Lower lobe of right lung (tissue), 2 donors: ENCODE results near the gene MAT2A. TPM values are rescaled to one million over a fixed set of nuclear protein-coding genes. Genes with fewer than 3 reads are reported as not detected.

Experiments used
- ATAC-seq, 2 donors: fragments of 200-7000 bp; cut with Tn5 transposase; one replicate each; pipeline ENCODE4 v1.9.1; 2020 to 2022; ENCODE audit warnings: mild to moderate bottlenecking in 2 of 2, moderate library complexity in 2 of 2
- DNase-seq: peaks from one replicate; pipeline ENCODE4 v3.0.0-alpha.2; 2020
- H3K27ac ChIP-seq: fragments of 200-600 bp; one replicate; pipeline ENCODE4 v1.8.0; 2022
- H3K27me3 ChIP-seq: fragments of 200-600 bp; one replicate; pipeline ENCODE4 v1.8.0; 2022; ENCODE audit warnings: low read depth
- H3K36me3 ChIP-seq: fragments of 200-600 bp; one replicate; pipeline ENCODE4 v1.8.0; 2022; ENCODE audit warnings: mild to moderate bottlenecking
- H3K4me1 ChIP-seq: fragments of 200-600 bp; one replicate; pipeline ENCODE4 v1.8.0; 2022
- H3K4me3 ChIP-seq: fragments of 200-600 bp; one replicate; pipeline ENCODE4 v1.8.0; 2022; ENCODE audit warnings: mild to moderate bottlenecking
- H3K9me3 ChIP-seq: fragments of 200-600 bp; one replicate; pipeline ENCODE4 v1.8.0; 2022
- intact Hi-C: fragments of 100-400 bp; cut with DNase I; formaldehyde crosslinking; loops from one replicate; pipeline ENCODE4 v1.11.0; 2022
- total RNA-seq: library from RNA; stranded (reverse); fragmentation: NEBNext Ultra II Directional; extraction: Animal tissue kit (Norgen Biotek cat#: 25700); gene quantifications from one replicate; pipeline ENCODE4 v1.2.1, GENCODE V29; 2021
- TF ChIP-seq, protein P1 (sequence below): fragments of 200-600 bp; IDR thresholded peaks from one replicate; pipeline ENCODE4 v1.8.0; 2022; ENCODE audit warnings: antibody characterized with exemption, mild to moderate bottlenecking
- donor health status: DM: no; HTN: yes; CAD: no; lungs with severe emphysema.

The MAT2A gene
- total RNA-seq, 1 donor from 2014 or later = 183 TPM

- no peaks in the 10 kb centered on the region for H3K27me3 ChIP-seq
- DNase-seq = peak; percentile 34
- H3K36me3 ChIP-seq = peaks cover 24% of the 10 kb centered on the region
- no peaks in the 10 kb centered on the region for H3K9me3 ChIP-seq
- ATAC-seq = no peak
- TF ChIP-seq, protein P1, sequence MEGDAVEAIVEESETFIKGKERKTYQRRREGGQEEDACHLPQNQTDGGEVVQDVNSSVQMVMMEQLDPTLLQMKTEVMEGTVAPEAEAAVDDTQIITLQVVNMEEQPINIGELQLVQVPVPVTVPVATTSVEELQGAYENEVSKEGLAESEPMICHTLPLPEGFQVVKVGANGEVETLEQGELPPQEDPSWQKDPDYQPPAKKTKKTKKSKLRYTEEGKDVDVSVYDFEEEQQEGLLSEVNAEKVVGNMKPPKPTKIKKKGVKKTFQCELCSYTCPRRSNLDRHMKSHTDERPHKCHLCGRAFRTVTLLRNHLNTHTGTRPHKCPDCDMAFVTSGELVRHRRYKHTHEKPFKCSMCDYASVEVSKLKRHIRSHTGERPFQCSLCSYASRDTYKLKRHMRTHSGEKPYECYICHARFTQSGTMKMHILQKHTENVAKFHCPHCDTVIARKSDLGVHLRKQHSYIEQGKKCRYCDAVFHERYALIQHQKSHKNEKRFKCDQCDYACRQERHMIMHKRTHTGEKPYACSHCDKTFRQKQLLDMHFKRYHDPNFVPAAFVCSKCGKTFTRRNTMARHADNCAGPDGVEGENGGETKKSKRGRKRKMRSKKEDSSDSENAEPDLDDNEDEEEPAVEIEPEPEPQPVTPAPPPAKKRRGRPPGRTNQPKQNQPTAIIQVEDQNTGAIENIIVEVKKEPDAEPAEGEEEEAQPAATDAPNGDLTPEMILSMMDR = no peak
- peak overlapping the region; percentile 92 for H3K27ac ChIP-seq
- peak overlapping the region; percentile 8 for H3K4me3 ChIP-seq
- intact Hi-C loops = no loop called here
- peaks cover 73% of the 10 kb centered on the region for H3K4me1 ChIP-seq
These were observed 41.2 kb downstream of the MAT2A start for GRCh38 chr2:85580206-85580605.

DNA sequence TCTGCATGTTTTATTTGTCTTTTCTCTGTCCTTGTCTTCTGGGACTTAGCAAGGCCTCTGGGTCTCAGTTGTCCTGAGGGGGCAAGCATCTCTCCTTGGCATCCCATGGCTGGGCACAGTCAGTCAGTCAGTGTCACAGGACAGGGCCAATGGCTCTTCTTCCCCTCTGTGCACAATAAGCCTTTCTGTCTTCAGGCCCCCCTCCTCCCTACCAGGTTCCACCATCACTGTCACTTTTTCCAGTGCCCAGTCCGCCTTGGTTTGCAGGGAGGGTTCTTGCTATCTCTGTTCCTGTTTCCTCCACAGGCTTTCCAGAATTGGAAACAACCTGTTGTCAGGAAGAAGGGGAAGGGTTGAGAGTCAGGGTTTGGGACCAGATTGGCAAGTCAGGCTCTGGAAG lies 43.5 kb downstream of the MAT2A start:
- no peak for DNase-seq
- TF ChIP-seq, protein P1 = no peak
- Histone ChIP-seq H3K4me1 (peaks cover 75% of the 10 kb centered on the region), H3K4me3 (no peak overlapping the region), H3K9me3 (no peaks in the 10 kb centered on the region), H3K27ac (peak overlapping the region; percentile 95), H3K27me3 (no peaks in the 10 kb centered on the region), H3K36me3 (peaks cover 24% of the 10 kb centered on the region)
- intact Hi-C loops = no loop called here
- ATAC-seq = no peak

DNA sequence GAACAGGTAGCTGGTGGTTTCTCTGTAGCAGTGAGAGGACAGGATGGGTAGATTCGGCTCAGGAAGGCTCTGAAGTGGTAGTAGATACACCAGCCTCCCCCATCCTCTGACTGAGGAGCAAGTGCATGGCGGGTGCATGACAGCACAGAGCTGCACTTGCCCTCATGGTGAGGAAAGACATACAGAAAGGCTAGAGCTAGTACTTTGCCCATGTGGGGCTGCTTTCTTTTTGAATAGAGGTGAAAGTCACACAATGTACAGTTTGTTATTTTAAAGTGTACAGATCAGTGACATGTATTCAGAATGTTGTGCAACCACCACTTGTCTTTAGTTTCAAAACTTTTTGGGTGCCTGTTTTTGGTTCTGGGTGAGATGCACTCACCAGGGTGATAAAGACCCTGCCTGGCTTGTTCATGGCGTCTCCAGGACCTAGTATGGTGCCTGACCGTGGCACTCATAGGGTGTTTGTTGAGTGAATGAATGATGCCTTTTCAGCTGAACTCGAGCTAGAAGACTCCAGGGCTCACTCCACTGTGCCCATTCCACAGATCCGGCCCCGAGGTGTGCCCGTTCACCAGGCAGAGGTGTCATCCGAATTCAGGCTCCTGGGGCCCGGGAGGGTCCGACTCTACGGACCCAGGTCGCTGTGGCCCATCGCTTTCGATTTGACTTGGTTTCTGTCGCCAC lies 44.8 kb downstream of the MAT2A start:
- Histone ChIP-seq H3K36me3 (peaks cover 24% of the 10 kb centered on the region), H3K9me3 (no peaks in the 10 kb centered on the region), H3K27me3 (no peaks in the 10 kb centered on the region), H3K4me1 (peaks cover 83% of the 10 kb centered on the region), H3K27ac (peak overlapping the region; percentile 95), H3K4me3 (peak overlapping the region; percentile 77)
- DNase-seq (no peak), ATAC-seq (peak in 1 of 2 donors; percentile 2)
- TF ChIP-seq, protein P1 = no peak
- intact Hi-C loops = no loop called here

DNA sequence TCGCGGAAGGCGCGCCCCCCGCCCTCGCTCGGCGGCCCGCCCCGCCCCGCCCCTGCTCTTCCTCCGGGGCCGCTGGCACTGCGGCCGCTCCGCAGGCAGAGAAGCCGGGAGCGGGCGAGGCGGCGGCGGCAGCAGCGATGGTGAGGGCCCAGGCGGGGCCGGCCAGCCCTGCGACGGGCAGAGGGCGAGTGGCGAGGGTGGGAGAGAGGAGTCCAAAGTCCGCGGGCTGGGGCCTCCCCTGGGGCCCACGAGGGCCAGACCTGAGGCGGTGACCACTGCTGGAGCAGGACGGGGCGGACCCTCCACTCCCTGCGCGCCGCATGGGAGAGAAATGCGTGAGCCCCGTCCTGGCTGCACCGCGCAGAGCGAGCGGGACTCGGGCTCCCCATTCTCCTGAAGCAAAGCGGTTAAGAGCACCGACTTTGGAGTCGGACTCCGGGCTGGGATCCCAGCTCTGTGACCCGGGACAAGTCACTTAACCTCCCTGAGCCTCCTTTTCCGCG lies 45.4 kb downstream of the MAT2A start, which contains the start of gene VAMP5:
VAMP5 (plus strand) TSS at position 78 of the 503 bp plus-strand sequence; CDS start at position 138, 60 bp downstream.
- peaks cover 83% of the 10 kb centered on the region for H3K4me1 ChIP-seq
- peak within 1 kb of the TSS; percentile 77 for H3K4me3 ChIP-seq
- ATAC-seq = peak; percentile 48 to 49
- H3K36me3 ChIP-seq = peaks cover 24% of the 10 kb centered on the region
- intact Hi-C loops = no loop called here
- H3K27ac ChIP-seq = peak within 1 kb of the TSS; percentile 95
- no peak for DNase-seq
- no peaks in the 10 kb centered on the region for H3K9me3 ChIP-seq
- TF ChIP-seq, protein P1 = no peak
- H3K27me3 ChIP-seq = no peaks in the 10 kb centered on the region

DNA sequence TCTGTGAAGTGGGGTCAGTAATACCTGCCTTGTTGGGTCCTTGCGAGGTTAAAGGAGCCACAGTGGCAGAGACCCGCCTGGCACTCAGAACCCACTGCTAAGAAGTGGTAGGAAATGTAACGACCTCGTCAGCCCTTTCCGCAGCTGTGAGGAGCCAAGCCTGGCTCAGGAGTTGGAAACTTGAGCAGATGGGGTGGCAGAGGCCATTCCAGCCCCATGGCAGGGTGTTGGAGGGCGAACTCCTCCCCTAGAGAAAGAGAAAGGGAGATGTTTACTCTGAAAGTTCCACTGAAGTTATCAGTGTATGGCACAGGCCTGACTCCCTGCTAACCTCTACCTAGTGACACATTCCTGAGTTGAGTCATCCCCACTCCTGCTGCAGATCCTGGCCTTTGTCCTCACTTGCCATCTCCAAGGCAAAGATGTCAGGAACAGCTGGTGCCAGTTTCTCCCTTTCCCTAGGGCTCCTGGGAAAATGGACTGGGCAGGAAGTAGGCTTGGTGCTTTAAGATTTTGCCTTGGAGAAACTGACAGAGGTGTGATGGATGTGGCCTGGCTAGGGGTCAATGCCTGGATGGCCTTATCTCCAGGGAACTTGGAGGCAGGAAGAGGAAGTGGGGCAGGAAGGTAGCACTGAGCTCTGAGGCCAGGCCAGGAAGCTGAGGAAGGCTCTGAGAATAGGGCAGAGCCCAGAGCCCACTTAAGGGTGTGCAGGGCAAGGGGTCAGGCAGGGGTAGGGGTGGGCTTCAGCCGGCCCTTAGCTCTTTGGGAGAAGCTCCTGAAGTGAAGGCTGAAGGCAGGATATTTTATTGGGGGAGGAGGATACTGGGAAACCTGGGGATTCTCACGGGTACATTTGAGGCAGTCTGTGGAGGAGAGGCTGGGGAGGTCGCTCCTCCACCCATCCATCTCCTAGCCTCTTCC lies 46.2 kb downstream of the MAT2A start:
- peaks cover 83% of the 10 kb centered on the region for H3K4me1 ChIP-seq
- ATAC-seq = peak; percentile 53 to 70
- TF ChIP-seq, protein P1 = no peak
- peak; percentile 62 for DNase-seq
- peak overlapping the region; percentile 77 for H3K4me3 ChIP-seq
- H3K27me3 ChIP-seq = no peaks in the 10 kb centered on the region
- H3K36me3 ChIP-seq = peaks cover 24% of the 10 kb centered on the region
- intact Hi-C loops = no loop called here
- peak overlapping the region; percentile 95 for H3K27ac ChIP-seq
- no peaks in the 10 kb centered on the region for H3K9me3 ChIP-seq
